CD4-positive, alpha-beta T cell (primary cell): ENCODE data around the gene TRABD2B. TPM values are rescaled to one million over a fixed set of nuclear protein-coding genes. Genes with fewer than 3 reads are reported as not detected.
A peak's percentile ranks its signal among the peaks of the same experiment; 100 is the strongest.

ENCODE experiments used
- ATAC-seq: fragments of 200-7000 bp; cut with Tn5 transposase; one replicate; pipeline ENCODE4 v1.10.0; 2022; ENCODE audit warnings: mild to moderate bottlenecking; ENCODE audit not compliant: poor library complexity
- CTCF ChIA-PET: fragments of 350-600 bp; sonication (Branson Sonifier 250); formaldehyde crosslinking; loops from one replicate; lab custom pipeline; 2021; ENCODE audit warnings: antibody characterized with exemption, inconsistent platforms; lab: Charles Lee
- POLR2A ChIA-PET: fragments of 350-600 bp; sonication (Branson Sonifier 250); formaldehyde crosslinking; loops from one replicate; lab custom pipeline; 2021; ENCODE audit warnings: antibody characterized with exemption, inconsistent platforms; lab: Charles Lee
- DNase-seq, 14 experiments: peaks; one replicate each; pipeline ENCODE4 v3.0.0-alpha.2; 2013 to 2020; ENCODE audit warnings: mixed read lengths in 2 of 14
- H3K27ac ChIP-seq, 2 donors: one replicate each; pipeline versions ENCODE4 v1.5.1 to v1.7.0; 2013; ENCODE audit warnings: low read length in 2 of 2, low read depth in 1 of 2, mild to moderate bottlenecking in 1 of 2
- H3K27me3 ChIP-seq, 2 experiments: 1 replicate in 1 of 2; 2 replicates in 1 of 2; pipeline versions ENCODE4 v1.6.1 to v1.7.0; 2013; ENCODE audit warnings: low read length in 2 of 2, control low read depth in 1 of 2, mild to moderate bottlenecking in 1 of 2, moderate library complexity in 1 of 2; ENCODE audit not compliant: insufficient read depth in 2 of 2, control insufficient read depth in 1 of 2
- H3K36me3 ChIP-seq: one replicate; pipeline ENCODE4 v1.6.1; 2013; ENCODE audit warnings: low read length, control low read depth; ENCODE audit not compliant: insufficient read depth
- H3K4me1 ChIP-seq: one replicate; pipeline ENCODE4 v1.6.1; 2013; ENCODE audit warnings: low read length, control low read depth; ENCODE audit not compliant: insufficient read depth
- H3K4me3 ChIP-seq: one replicate; pipeline ENCODE4 v1.5.1; 2013; ENCODE audit warnings: mild to moderate bottlenecking, low read length, moderate library complexity
- H3K9me3 ChIP-seq, 2 experiments: 1 replicate in 1 of 2; 2 replicates in 1 of 2; pipeline versions ENCODE4 v1.6.1 to v1.7.0; 2013; ENCODE audit warnings: low read length in 2 of 2, mild to moderate bottlenecking in 2 of 2, control low read depth in 1 of 2, moderate library complexity in 1 of 2; ENCODE audit not compliant: control insufficient read depth in 1 of 2, insufficient read depth in 1 of 2
- H3K27ac Mint-ChIP-seq: one replicate; pipeline ENCODE4 v1.8.0; 2020; ENCODE audit warnings: mixed read lengths
- H3K27me3 Mint-ChIP-seq: one replicate; pipeline ENCODE4 v1.8.0; 2021; ENCODE audit warnings: mixed read lengths
- H3K36me3 Mint-ChIP-seq: one replicate; pipeline ENCODE4 v1.8.0; 2021; ENCODE audit warnings: low read depth, mixed read lengths
- H3K4me1 Mint-ChIP-seq: one replicate; pipeline ENCODE4 v1.8.0; 2021; ENCODE audit warnings: low read depth, mixed read lengths
- H3K4me3 Mint-ChIP-seq: one replicate; pipeline ENCODE4 v1.8.0; 2020; ENCODE audit warnings: mild to moderate bottlenecking, mixed read lengths
- H3K9me3 Mint-ChIP-seq: one replicate; pipeline ENCODE4 v1.8.0; 2020; ENCODE audit warnings: mixed read lengths
- CTCF ChIP-seq: fragments of 200-600 bp; IDR thresholded peaks from one replicate; pipeline ENCODE4 v1.8.0; 2022; ENCODE audit warnings: antibody characterized with exemption, mild to moderate bottlenecking
- intact Hi-C, 2 experiments: fragments of 100-400 bp; cut with DNase I in 1 of 2; cut with micrococcal nuclease in 1 of 2; formaldehyde crosslinking; loops; one replicate each; pipeline versions ENCODE4 v1.15.1 to v1.9.0; 2023 to 2025; cut with DNase I, micrococcal nuclease
- total RNA-seq, 174 experiments: library from RNA in 2 of 174; stranded (reverse) in 2 of 174; gene quantifications; one replicate each; pipeline ENCODE4 v1.2.3 and lab custom pipeline; 2021 to 2026

TRABD2B gene
- total RNA-seq, 2 experiments from 2014 or later = not detected

DNA sequence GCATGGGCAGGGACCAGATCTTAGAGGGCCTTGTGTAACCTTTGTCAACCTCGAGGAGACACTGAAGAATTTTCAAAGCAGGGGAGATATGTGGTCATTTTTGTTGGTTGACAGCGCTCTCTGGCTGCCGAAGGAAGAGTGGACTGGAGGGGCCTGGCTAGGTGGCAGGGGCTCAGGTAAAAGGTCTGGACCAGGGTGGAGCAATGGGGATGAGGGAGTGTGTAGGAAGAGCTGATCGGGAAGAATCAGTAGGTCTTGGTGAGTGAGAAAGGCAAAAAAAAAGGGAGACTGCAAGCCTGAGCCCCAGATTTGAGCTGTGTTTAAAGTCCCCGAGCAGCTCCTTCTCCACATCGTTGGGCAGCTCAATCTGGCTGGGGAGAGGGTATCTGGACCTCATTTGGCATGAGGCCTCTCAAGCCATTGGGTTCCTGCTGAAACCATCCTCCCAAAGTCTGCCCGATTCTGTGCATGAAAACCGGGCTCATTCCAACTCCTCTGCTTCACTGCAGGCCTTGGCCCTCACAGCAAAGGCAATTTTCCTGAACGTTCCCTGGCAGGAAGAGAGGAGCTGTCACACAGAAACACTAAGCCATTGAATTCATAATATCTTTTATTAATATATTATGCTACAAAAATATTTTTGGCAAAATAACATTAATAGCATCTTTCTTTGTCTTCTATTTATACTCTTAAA, 237.1 kb downstream of the TRABD2B start:
- Mint-ChIP-seq H3K27me3 (peaks cover 29% of the 10 kb centered on the region), H3K4me3 (no peak overlapping the region), H3K36me3 (no peaks in the 10 kb centered on the region), H3K27ac (no peak overlapping the region), H3K9me3 (no peaks in the 10 kb centered on the region), H3K4me1 (no peaks in the 10 kb centered on the region)
- H3K27ac ChIP-seq = no peak overlapping the region
- TF ChIP-seq CTCF = no peak
- CTCF ChIA-PET = no interaction called here
- POLR2A ChIA-PET = no interaction called here
- H3K4me1 ChIP-seq = no peaks in the 10 kb centered on the region
- no peaks in the 10 kb centered on the region for H3K27me3 ChIP-seq
- intact Hi-C loops = no loop called here
- H3K36me3 ChIP-seq = no peaks in the 10 kb centered on the region
- ATAC-seq (no peak), DNase-seq (peak in 1 of 14 experiments; percentile 10)
- no peaks in the 10 kb centered on the region for H3K9me3 ChIP-seq
- H3K4me3 ChIP-seq = no peak overlapping the region

- H3K27me3 ChIP-seq = no peaks in the 10 kb centered on the region
- no peak overlapping the region for H3K4me3 ChIP-seq
- H3K27ac ChIP-seq = no peak overlapping the region
- no peaks in the 10 kb centered on the region for H3K9me3 Mint-ChIP-seq
- H3K36me3 ChIP-seq = no peaks in the 10 kb centered on the region
- H3K27ac Mint-ChIP-seq = no peak overlapping the region
- TF ChIP-seq CTCF = no peak
- H3K27me3 Mint-ChIP-seq = peaks cover 29% of the 10 kb centered on the region
- no peak overlapping the region for H3K4me3 Mint-ChIP-seq
- intact Hi-C loops = no loop called here
- DNase-seq (no peak), ATAC-seq (no peak)
- ChIA-PET POLR2A (no interaction called here), CTCF (no interaction called here)
- no peaks in the 10 kb centered on the region for H3K4me1 ChIP-seq
- no peaks in the 10 kb centered on the region for H3K4me1 Mint-ChIP-seq
- no peaks in the 10 kb centered on the region for H3K36me3 Mint-ChIP-seq
- H3K9me3 ChIP-seq = no peaks in the 10 kb centered on the region
These were observed 237.8 kb downstream of the TRABD2B start for GRCh38 chr1:47759251-47759935.

DNA sequence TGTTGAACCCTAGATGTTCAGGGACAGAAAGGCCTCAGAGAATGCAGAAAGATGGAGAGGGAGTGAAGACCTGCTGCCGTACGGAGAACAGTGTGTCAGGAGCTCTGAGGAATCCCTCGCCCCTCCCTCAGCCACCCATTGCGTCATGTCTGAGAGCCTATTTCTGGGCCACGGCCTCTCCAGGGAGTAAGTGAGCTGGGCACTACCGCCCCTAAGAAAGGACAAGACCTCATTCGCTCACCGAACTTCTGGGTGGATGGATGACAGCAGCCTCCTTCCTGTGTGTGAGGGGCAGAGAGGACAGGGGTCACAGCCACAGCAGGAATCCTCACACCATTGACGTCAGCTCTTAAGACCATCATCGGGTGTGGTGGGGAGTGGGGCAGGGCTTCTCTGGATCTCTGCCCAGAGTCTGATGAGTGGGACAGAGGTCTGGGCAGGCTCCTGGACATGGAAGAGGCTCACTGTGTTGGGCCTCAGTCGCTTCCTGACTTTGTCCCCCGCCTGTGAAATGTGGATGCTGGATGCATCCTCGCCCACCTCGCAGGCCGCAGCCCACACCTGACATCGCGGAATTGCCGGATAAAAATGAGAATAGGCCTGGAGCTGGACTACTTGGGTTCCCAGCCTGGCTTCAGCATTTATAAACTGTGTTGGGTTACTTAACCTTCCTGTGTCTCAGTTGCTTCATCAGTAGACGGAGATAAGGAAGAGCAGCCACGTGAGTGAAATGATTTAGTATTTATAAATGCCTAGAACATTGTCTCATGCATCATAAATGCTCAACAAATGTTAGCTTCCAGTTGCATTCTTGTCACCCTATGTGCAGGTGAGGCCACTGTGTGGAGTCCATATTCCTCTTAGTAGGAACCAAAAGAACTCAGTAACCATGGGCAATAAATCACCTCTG, 238.6 kb downstream of the TRABD2B start:
- H3K27ac Mint-ChIP-seq = no peak overlapping the region
- ChIA-PET POLR2A (no interaction called here), CTCF (no interaction called here)
- DNase-seq = peak in 1 of 14 experiments; percentile 23
- Histone ChIP-seq H3K27ac (no peak overlapping the region), H3K4me1 (no peaks in the 10 kb centered on the region), H3K36me3 (no peaks in the 10 kb centered on the region), H3K27me3 (no peaks in the 10 kb centered on the region), H3K9me3 (no peaks in the 10 kb centered on the region), H3K4me3 (no peak overlapping the region)
- H3K9me3 Mint-ChIP-seq = no peaks in the 10 kb centered on the region
- H3K4me3 Mint-ChIP-seq = no peak overlapping the region
- no peaks in the 10 kb centered on the region for H3K36me3 Mint-ChIP-seq
- H3K27me3 Mint-ChIP-seq = peaks cover 29% of the 10 kb centered on the region
- TF ChIP-seq CTCF = no peak
- no peak for ATAC-seq
- intact Hi-C loops = no loop called here
- H3K4me1 Mint-ChIP-seq = no peaks in the 10 kb centered on the region
